ENCODE measurements around the gene STRN.
"Not testable (repeated sequence)": the region's sequence is repeated elsewhere in the genome, so short reads cannot be mapped to it uniquely, and the experiment has no call there.

Gene STRN

GRCh38 chr2:36960773-36961172 lies 5.6 kb downstream of the STRN start:
- no peak for DNase-seq

- no peak for DNase-seq
Observed at GRCh38 chr2:36960005-36960675, 6.2 kb downstream of the STRN start.

- no peak for DNase-seq
Observed at GRCh38 chr2:36954977-36955607, 11.2 kb downstream of the STRN start.

GRCh38 chr2:36952748-36953197 lies 13.6 kb downstream of the STRN start:
- no peak for DNase-seq

- DNase-seq: no peak
Observed at GRCh38 chr2:36951574-36951973, 14.8 kb downstream of the STRN start.

- no peak for DNase-seq
Observed at GRCh38 chr2:36951027-36951518, 15.3 kb downstream of the STRN start.

DNA sequence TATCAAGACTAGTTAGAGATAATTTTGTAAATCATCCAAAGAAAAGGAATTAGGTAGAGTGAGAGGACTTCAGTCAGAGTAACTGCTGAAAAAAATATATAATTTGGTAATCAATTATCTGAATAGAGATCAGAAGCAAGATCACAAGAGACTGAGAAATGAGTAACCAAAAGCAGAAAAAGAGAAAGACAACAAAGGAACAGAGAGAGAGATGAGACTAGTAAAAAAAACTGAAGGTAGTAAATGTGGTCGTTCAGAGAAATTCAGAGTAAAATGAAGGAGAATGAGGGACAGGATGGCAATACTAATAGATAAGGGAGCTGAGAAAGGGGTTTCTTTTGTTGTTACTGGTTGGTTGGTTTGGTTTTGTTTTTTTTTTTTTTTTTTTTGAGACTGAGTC lies 16.5 kb downstream of the STRN start:
- no peak for DNase-seq

DNA sequence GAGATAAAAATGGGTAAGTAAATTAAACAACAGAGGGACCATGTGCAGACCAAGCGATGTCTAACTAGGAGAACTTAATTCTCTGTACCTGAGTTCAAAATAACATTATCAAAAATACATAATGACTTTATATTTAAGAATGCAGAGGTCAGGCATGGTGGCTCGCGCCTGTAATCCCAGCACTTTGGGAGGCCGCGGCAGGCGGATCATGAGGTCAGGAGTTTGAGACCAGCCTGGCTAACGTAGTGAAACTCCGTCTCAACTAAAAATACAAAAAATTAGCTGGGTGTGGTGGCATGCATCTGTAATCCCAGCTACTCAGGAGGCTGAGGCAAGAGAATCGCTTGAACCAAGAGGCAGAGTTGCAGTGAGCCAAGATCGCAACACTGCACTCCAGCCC lies 21.1 kb downstream of the STRN start:
- not testable (repeated sequence) for DNase-seq

DNA sequence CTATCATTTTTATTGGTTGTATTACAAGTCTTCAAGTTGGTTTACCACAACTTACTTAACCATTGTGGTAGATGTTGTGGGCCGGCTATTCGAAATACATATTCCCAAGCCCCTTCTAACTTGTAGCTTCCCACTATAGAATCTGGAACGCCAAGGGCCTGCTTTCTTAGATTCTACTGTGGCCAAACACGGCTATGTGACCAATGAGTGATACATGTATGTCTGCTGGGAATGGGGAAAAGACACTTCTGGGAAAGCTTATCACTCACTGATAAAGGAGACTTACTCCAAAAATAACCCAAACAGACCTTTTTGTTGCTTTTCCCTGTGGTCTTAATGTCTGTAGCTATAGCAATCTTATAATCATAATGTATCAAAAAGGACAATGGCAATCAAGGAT lies 24.5 kb downstream of the STRN start:
- DNase-seq: no peak

- not testable (repeated sequence) for DNase-seq
Observed at GRCh38 chr2:36936526-36936925, 29.8 kb downstream of the STRN start.

DNA sequence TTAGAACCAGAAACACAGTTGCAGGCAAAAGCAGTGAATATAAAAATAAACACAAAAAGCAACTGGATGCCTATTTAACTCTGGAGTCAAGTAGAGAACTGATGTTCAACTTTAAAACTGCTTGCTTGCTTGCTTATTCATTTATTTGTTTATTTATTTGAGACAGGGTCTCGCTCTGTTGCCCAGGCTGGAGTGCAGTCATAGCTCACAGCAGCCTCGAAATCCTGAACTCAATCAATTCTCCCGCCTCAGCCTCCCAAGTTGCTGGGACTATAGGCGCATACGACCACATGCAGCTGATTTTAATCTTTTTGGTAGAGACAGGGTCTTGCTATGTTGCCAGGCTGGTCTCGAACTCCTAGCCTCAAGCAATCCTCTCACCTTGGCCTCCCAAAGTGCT lies 34.6 kb downstream of the STRN start:
- DNase-seq: not testable (repeated sequence)

DNA sequence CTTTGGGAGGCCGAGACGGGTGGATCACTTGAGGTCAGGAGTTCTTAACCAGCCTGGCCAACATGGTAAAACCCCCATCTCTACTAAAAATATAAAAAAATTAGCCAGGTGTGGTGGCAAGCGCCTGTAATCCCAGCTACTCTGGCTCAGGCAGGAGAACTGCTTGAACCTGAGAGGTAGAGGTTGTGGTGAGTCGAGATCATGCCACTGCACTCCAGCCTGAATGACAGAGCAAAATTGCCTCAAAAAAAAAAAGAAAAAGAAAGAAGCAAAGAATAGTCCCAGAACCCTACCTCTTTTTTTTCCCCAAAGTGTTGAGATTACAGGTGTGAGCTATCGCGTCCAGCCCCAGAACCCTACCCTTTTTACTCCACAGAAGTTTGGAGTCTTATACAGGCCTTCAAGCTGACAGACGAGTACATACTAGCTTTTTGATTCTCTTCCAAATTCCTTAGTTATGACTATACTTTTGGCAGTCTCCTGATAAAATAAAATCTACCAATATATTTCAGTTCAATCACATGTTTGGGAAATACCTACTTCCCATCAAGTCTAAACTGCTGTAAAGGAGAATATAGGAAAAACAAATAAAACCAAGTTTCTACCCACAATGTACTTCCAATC lies 35.4 kb downstream of the STRN start:
- not testable (repeated sequence) for DNase-seq

GRCh38 chr2:36926175-36927132 lies 39.9 kb downstream of the STRN start:
- not testable (repeated sequence) for DNase-seq

DNA sequence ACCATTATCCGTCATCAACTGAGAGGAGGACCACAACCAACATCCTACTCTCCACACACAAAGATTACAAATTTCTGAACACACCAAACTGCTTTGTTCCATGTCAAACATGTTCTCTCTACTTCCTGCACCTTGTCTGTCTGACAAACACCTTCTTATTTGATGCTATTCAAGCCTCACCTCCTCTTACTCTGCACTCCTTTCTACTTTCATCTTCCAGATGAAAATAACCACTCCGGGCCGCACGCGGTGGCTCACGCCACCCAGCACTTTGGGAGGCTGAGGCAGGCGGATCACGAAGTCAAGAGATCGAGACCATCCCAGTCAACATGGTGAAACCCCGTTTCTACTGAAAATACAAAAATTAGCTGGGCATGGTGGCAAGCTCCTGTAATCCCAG lies 43.7 kb downstream of the STRN start:
- DNase-seq: not testable (repeated sequence)

DNA sequence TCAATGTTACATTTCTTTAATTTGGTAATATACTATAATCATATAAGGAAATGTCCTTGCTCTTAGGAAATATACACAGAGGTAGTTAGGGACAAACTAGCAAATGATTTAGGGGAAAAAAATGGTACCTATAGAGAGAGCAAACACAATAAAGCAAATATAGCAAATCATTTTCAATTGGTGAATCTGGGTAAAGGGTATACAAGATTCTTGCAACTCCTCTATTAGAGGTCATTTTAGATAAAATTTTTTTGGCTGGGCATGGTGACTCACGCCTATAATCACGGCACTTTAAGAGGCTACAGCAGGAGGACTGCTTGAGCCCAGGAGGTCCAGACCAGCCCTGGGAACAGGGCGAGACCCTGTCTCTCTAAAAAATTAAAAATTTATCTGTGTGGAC lies 44.4 kb downstream of the STRN start:
- no peak for DNase-seq

DNA sequence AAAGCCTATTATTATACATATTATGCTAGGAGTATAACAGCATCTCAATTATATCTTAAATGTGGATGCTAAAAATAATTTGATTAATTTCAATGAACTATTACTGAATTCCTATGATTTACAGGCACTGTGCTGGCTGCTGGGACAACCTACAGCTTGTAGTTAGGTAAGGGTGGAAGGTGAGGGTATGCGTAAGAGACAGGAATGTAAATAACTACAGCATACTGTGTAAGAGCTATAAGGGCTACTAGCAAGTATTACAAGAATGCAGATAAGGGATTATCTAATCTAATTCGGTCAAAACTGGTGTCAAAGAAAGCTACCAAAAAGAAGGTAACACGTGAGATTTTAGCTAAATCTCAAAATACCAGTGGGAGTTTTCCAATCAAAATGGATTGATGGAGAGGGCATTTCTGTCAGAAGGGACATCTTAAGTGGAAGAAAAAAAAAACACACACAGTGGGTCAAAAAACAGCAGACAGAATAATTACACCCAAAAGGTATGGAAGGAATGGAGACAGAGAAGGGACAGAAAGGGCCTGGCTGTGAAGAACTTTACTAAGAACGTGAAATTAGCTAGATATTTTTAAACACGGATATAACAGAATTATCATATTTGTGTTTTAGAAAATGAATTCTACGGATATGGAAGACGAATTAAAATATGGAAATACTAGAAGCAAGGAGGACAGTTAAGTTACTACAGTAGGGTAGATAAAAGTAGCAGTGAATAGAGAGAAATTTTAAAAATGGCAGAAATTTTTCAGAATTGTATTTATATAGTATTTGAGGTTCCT lies 47.1 kb downstream of the STRN start:
- DNase-seq: no peak

GRCh38 chr2:36918307-36918706 lies 48.0 kb downstream of the STRN start:
- DNase-seq: no peak

- DNase-seq: no peak
Observed at GRCh38 chr2:36915627-36916026, 50.7 kb downstream of the STRN start.

DNA sequence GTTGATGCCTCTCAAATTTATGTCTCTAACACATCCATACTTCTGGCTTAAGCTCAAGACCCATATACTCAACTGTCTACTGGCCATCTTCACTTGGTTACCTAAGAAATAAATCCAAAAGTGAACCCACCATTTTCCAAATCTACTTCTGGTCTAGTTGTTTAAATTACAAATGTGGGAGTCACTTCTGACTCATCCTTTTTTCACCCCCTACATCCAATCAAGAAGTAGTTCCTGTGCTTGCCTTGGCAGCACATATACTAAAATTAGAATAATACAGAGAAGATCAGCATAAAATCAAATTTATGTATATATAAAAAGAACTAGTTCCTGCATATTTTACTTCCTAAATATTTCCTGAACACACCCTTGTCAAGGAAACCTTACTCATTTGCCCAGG lies 53.6 kb downstream of the STRN start:
- no peak for DNase-seq

GRCh38 chr2:36911012-36911411 lies 55.3 kb downstream of the STRN start:
- no peak for DNase-seq

DNA sequence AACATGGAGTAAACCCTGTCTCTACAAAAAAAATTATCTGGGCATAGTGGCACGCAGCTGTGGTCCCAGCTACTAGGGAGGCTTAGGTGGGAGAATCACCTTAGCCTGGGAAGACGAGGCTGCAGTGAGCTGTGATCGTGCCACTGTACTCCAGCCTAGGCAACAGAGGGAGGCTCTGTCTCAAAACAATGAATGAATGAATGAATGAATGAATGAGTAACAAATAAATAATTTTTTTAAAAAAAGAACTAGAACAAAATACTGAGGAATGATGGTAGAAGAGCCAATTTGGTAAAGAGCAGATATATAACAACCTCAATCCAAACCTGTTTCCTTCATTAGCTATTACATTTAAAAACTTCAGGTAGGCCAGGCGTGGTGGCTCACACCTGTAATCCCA lies 60.1 kb downstream of the STRN start:
- DNase-seq: no peak

DNA sequence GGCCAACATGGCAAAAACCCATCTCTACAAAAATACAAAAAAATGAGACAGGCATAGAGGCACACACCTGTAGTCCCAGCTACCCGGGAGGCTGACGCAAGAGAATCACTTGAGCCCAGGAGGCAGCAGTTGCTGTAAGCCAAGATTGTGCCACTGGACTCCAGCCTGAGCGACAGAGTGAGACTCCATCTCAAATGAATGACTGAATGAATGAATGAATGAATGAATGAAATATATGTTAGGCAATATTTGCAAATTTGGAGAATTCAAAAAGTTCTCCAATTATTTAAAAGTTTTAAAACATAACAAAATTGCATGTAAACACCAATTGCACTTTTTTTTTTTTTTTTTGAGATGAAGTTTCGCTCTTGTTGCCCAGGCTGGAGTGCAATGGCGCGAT lies 61.7 kb downstream of the STRN start:
- no peak for DNase-seq

Measured in NCI-H2029 treated with DMSO at 0.1 percent for 48 hours (cell line).